Muscle of back (tissue), 11 donors: ENCODE results near the gene SDC1. TPM values are rescaled to one million over a fixed set of nuclear protein-coding genes. Genes with fewer than 3 reads are reported as not detected.
A peak's percentile ranks its signal among the peaks of the same experiment; 100 is the strongest.

Source experiments
- DNase-seq, 3 donors: peaks; one replicate each; pipeline versions ENCODE4 v3.0.0 to v3.0.0-alpha.2; 2013
- polyA plus RNA-seq, 10 donors: library from polyadenylated mRNA; unstranded; fragments of 120-200 nt; gene quantifications; one replicate each; pipeline ENCODE4 v1.2.1, GENCODE V29; 2013; ENCODE audit not compliant: insufficient read length in 10 of 10

The SDC1 gene
- polyA plus RNA-seq, 10 donors: 2.2 to 49.1 (median 7.1) TPM

GRCh38 chr2:20173064-20173463 lies 51.9 kb downstream of the SDC1 start:
- DNase-seq: no peak

- DNase-seq: no peak
Observed at GRCh38 chr2:20172273-20173055, 52.5 kb downstream of the SDC1 start.

GRCh38 chr2:20171445-20171977 lies 53.4 kb downstream of the SDC1 start:
- DNase-seq: no peak

GRCh38 chr2:20170704-20171250 lies 54.2 kb downstream of the SDC1 start:
- no peak for DNase-seq

- no peak for DNase-seq
Observed at GRCh38 chr2:20169796-20170703, 54.9 kb downstream of the SDC1 start.

- DNase-seq: no peak
Observed at GRCh38 chr2:20168727-20169696, 55.9 kb downstream of the SDC1 start.

- DNase-seq: peak in 2 of 3 donors; percentile 22 to 70
Observed at GRCh38 chr2:20168048-20168726, 56.7 kb downstream of the SDC1 start.

GRCh38 chr2:20167356-20167755 lies 57.6 kb downstream of the SDC1 start:
- DNase-seq: no peak

GRCh38 chr2:20165677-20166509 lies 59.0 kb downstream of the SDC1 start:
- no peak for DNase-seq

GRCh38 chr2:20164734-20165478 lies 60.0 kb downstream of the SDC1 start:
- no peak for DNase-seq

- no peak for DNase-seq
Observed at GRCh38 chr2:20164061-20164733, 60.7 kb downstream of the SDC1 start.

GRCh38 chr2:20159411-20160070 lies 65.4 kb downstream of the SDC1 start:
- DNase-seq: no peak

- DNase-seq: no peak
Observed at GRCh38 chr2:20157193-20157891, 67.6 kb downstream of the SDC1 start.

GRCh38 chr2:20156836-20157192 lies 68.1 kb downstream of the SDC1 start:
- DNase-seq: no peak

- DNase-seq: no peak
Observed at GRCh38 chr2:20156076-20156759, 68.7 kb downstream of the SDC1 start.

GRCh38 chr2:20153131-20153851 lies 71.6 kb downstream of the SDC1 start:
- no peak for DNase-seq
